ENCODE data around the gene ADCY5. TPM values are rescaled to one million over a fixed set of nuclear protein-coding genes. Genes with fewer than 3 reads are reported as not detected.

ADCY5 gene
- total and polyA plus RNA-seq, 4 donors: 0.74 to 6.6 (median 2.9) TPM

GRCh38 chr3:123471106-123471505, 22.2 kb upstream of the ADCY5 start:
- Histone ChIP-seq H3K4me1 (ENCODE audit: control insufficient read depth in 4 of 4, insufficient read depth in 4 of 4, low read length in 3 of 4) (peaks cover 0 to 3% (median 1%) of the 10 kb centered on the region in 4 donors), H3K27ac (ENCODE audit: low read depth in 1 of 2, low read length in 2 of 2) (no peak overlapping the region), H3K27me3 (ENCODE audit: control insufficient read depth in 4 of 4, insufficient read depth in 4 of 4, low read length in 3 of 4) (no peaks in the 10 kb centered on the region), H3K9ac (ENCODE audit: low read depth in 1 of 2, low read length in 2 of 2) (no peak overlapping the region), H3K36me3 (ENCODE audit: control insufficient read depth in 4 of 4, insufficient read depth in 3 of 4, low read depth in 1 of 4, low read length in 3 of 4) (no peaks in the 10 kb centered on the region), H3K4me3 (ENCODE audit: low read depth in 1 of 3, low read length in 3 of 3) (no peak overlapping the region), H3K9me3 (ENCODE audit: control insufficient read depth in 4 of 4, low read length in 3 of 4) (no peaks in the 10 kb centered on the region)
- 96% methylated on average over 5 of the region's 5 CpGs for WGBS
- no peak for DNase-seq (ENCODE audit: low spot score)
- no peak for TF ChIP-seq MAX (IDR thresholded peaks at IDR 0.05)
- no peak for TF ChIP-seq TAF1 (conservative IDR thresholded peaks at IDR 0.05)
- TF ChIP-seq JUND (IDR thresholded peaks at IDR 0.05): no peak
- TF ChIP-seq RAD21 (IDR thresholded peaks at IDR 0.05): no peak
- TF ChIP-seq SP1 (IDR thresholded peaks at IDR 0.05): no peak
- TF ChIP-seq CTCF (IDR thresholded peaks at IDR 0.05; ENCODE audit: low read depth, low read length, missing input control): no peak
- TF ChIP-seq NR2F2 (IDR thresholded peaks at IDR 0.05): no peak
- TF ChIP-seq HNF4A (conservative IDR thresholded peaks at IDR 0.05): no peak
- no peak for TF ChIP-seq YY1 (IDR thresholded peaks at IDR 0.05)
- TF ChIP-seq ATF3 (IDR thresholded peaks at IDR 0.05): no peak
- TF ChIP-seq GABPA (IDR thresholded peaks at IDR 0.05 in 1 of 2, conservative IDR thresholded peaks at IDR 0.05 in 1 of 2): no peak
- no peak for TF ChIP-seq FOXA1 (IDR thresholded peaks at IDR 0.05)
- no peak for TF ChIP-seq EGR1 (IDR thresholded peaks at IDR 0.05; ENCODE audit: low read depth in 2 of 2)
- no peak for TF ChIP-seq ZBTB33 (IDR thresholded peaks at IDR 0.05)
- no peak for TF ChIP-seq RXRA (IDR thresholded peaks at IDR 0.05)

GRCh38 chr3:123469323-123469995, 20.6 kb upstream of the ADCY5 start:
- no peaks in the 10 kb centered on the region for H3K27me3 ChIP-seq (ENCODE audit: control insufficient read depth in 4 of 4, insufficient read depth in 4 of 4, low read length in 3 of 4)
- H3K9me3 ChIP-seq (ENCODE audit: control insufficient read depth in 4 of 4, low read length in 3 of 4): no peaks in the 10 kb centered on the region
- H3K9ac ChIP-seq (ENCODE audit: low read depth in 1 of 2, low read length in 2 of 2): no peak overlapping the region
- no peak overlapping the region for H3K27ac ChIP-seq (ENCODE audit: low read depth in 1 of 2, low read length in 2 of 2)
- H3K36me3 ChIP-seq (ENCODE audit: control insufficient read depth in 4 of 4, insufficient read depth in 3 of 4, low read depth in 1 of 4, low read length in 3 of 4): no peaks in the 10 kb centered on the region
- H3K4me3 ChIP-seq (ENCODE audit: low read depth in 1 of 3, low read length in 3 of 3): no peak overlapping the region
- 90% methylated on average over 11 of the region's 11 CpGs for whole genome bisulfite sequencing
- H3K4me1 ChIP-seq (ENCODE audit: control insufficient read depth in 4 of 4, insufficient read depth in 4 of 4, low read length in 3 of 4): peaks cover 0 to 3% (median 1%) of the 10 kb centered on the region in 4 donors
- TF ChIP-seq ZBTB33 (IDR thresholded peaks at IDR 0.05) (no peak), GABPA (IDR thresholded peaks at IDR 0.05 in 1 of 2, conservative IDR thresholded peaks at IDR 0.05 in 1 of 2) (no peak), SP1 (IDR thresholded peaks at IDR 0.05) (no peak), RAD21 (IDR thresholded peaks at IDR 0.05) (no peak), HNF4A (conservative IDR thresholded peaks at IDR 0.05) (no peak), FOXA1 (IDR thresholded peaks at IDR 0.05) (no peak), RXRA (IDR thresholded peaks at IDR 0.05) (no peak), HNF4G (IDR thresholded peaks at IDR 0.05) (no peak), NR2F2 (IDR thresholded peaks at IDR 0.05) (no peak), MAX (IDR thresholded peaks at IDR 0.05) (no peak), EGR1 (IDR thresholded peaks at IDR 0.05; ENCODE audit: low read depth in 2 of 2) (no peak), CTCF (IDR thresholded peaks at IDR 0.05; ENCODE audit: low read depth, low read length, missing input control) (no peak), JUND (IDR thresholded peaks at IDR 0.05) (no peak), YY1 (IDR thresholded peaks at IDR 0.05) (no peak), TAF1 (conservative IDR thresholded peaks at IDR 0.05) (no peak)
- no peak for DNase-seq (ENCODE audit: low spot score)

Measured in liver (tissue), 9 donors.